ENCODE measurements around the gene CDK14. TPM values are rescaled to one million over a fixed set of nuclear protein-coding genes. Genes with fewer than 3 reads are reported as not detected.

Gene CDK14
- total RNA-seq, 1 experiment from 2014 or later: 7.5 TPM

DNA sequence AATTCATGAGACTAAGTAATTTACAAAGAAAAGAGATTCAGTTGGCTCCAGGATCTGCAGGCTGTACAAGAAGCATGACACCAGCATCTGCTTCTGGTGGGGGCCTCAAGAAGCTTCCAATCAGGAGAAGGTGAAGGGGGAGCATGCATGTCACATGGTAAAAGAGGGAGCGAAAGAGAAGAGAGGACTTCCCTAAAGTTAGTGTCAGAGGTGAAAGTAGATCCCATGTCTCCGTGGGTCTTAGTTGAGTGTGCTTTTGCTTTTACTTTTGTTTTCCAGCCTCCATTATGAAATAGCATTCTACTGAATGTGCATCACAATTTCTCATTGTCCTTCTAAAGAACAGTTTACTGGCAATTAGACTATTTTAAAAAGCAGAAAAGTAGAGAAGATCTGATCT, 454.6 kb downstream of the CDK14 start:
- no peak for DNase-seq
- Histone ChIP-seq H3K4me3 (no peak overlapping the region), H3K9me3 (no peaks in the 10 kb centered on the region), H3K27me3 (no peaks in the 10 kb centered on the region), H3K36me3 (no peaks in the 10 kb centered on the region)

DNA sequence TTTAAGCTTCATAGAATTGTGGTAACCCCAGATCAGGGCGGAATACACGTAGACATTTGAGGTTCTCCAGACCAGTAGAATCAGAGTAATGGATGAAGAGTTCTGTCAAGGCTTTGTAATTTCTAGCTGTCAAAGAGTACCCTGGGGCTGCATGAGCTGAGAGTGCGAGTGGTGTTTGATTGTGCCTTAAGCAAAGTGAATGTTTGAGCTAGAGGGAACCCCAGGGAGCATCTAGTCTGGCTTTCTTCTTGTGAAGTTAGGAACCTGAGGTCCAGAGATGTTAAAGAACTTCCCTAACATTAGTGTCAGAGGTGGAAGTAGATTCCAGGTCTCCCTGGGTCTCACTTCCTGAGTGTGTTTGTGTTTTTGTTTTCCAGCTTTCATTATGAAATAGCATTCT, 455.8 kb downstream of the CDK14 start:
- Histone ChIP-seq H3K36me3 (no peaks in the 10 kb centered on the region), H3K27me3 (no peaks in the 10 kb centered on the region), H3K4me3 (no peak overlapping the region), H3K9me3 (no peaks in the 10 kb centered on the region)
- DNase-seq: no peak

DNA sequence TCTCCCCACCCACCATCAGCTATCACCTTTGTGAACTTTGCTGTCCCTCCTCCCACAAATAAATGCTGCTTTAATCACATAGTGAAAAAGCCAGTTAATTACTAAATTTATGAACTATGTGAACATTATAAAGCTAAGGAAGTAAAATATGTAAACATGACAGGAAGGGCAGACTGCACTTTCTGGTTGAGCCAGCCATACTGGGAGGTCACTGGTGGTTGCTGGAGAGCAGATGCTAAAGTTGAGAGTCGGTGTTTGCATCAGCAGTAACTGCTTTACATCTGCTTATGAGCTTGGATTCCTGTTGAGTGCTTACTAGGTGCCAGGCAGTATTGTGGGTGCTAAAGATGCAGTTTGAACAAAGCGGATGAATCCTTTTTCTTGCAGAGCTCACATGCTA, 458.3 kb downstream of the CDK14 start:
- H3K9me3 ChIP-seq: no peaks in the 10 kb centered on the region
- no peak for DNase-seq
- no peaks in the 10 kb centered on the region for H3K36me3 ChIP-seq
- no peak overlapping the region for H3K4me3 ChIP-seq
- no peaks in the 10 kb centered on the region for H3K27me3 ChIP-seq

DNA sequence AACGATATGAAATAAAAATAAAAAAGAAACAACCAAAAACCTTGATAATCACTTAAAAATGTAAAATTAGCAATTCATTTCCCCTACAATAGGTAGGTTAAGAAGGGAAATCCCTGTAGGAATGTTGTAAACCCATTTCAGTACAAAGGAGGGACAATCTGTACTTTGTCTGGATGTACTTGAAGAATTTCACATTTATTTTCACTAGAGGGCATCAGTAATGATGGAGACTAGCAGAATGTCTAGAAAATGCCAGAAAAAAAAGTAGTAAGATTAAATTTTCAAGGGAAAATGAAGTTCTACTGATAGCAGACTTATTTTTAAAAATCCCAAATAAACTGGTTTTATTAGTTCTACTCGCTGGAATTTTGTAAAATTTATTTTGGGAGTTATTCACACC, 459.1 kb downstream of the CDK14 start:
- no peaks in the 10 kb centered on the region for H3K9me3 ChIP-seq
- H3K36me3 ChIP-seq: no peaks in the 10 kb centered on the region
- no peak for DNase-seq
- H3K27me3 ChIP-seq: no peaks in the 10 kb centered on the region
- no peak overlapping the region for H3K4me3 ChIP-seq

DNA sequence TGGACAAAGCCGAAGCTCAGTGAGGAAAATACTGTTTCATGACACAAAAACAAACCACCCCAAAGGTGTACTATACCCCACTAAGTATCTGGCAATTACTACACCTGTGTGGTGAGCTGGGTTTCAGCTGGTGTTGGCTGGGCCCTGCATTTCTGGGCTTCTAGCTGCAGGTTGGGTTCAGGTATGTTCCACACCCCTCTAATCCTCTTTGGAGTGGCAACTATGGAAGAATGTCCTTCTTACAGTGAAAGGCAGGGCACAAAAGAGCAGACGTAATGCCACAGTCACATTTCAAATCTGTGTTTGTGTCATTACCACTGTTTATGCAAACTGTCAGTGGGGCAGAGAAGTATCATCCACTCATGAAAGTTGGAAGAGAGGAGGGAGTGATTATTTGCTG, 466.6 kb downstream of the CDK14 start:
- Histone ChIP-seq H3K9me3 (no peaks in the 10 kb centered on the region), H3K27me3 (no peaks in the 10 kb centered on the region), H3K36me3 (no peaks in the 10 kb centered on the region), H3K4me3 (no peak overlapping the region)
- DNase-seq: no peak

DNA sequence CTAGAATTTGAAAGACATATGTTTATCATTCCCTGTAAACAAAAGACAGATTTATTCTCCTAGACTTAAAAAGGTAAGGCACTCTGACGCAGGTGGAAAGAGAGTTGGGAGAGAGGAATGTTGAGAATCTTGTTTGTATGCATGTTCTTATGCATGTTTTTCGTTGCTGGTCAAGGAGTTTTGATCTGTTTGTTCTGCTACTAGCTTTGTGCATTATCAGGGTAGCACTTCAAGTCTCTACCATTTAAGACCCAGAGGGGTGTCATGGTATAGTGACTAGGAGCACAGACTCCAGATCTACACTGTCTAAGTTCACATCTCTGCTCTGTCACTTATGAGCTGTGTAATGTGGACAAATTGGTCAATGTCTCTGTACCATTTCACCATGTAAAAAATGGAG, 467.9 kb downstream of the CDK14 start:
- Histone ChIP-seq H3K36me3 (no peaks in the 10 kb centered on the region), H3K4me3 (no peak overlapping the region), H3K9me3 (no peaks in the 10 kb centered on the region), H3K27me3 (no peaks in the 10 kb centered on the region)
- DNase-seq: no peak

DNA sequence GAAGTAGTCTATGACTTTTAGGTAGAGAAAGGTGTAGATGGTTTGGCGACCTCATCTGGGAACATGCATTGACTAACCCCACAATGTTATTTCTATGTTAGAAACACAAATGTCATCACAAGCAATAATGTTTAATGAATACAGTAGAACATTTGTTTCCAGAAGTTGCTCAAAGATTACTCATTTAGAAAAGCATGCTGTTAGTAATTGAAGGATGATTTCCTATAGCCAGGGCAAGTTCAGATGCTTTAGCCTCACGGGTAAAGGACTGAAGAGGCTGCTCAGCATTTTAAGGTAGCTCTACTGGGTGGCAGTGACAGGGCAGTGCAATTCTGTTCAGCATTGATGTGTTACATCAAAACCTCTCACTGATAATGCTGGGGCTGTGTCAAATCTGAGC, 468.8 kb downstream of the CDK14 start:
- no peaks in the 10 kb centered on the region for H3K36me3 ChIP-seq
- H3K9me3 ChIP-seq: no peaks in the 10 kb centered on the region
- no peaks in the 10 kb centered on the region for H3K27me3 ChIP-seq
- H3K4me3 ChIP-seq: no peak overlapping the region
- DNase-seq: no peak

DNA sequence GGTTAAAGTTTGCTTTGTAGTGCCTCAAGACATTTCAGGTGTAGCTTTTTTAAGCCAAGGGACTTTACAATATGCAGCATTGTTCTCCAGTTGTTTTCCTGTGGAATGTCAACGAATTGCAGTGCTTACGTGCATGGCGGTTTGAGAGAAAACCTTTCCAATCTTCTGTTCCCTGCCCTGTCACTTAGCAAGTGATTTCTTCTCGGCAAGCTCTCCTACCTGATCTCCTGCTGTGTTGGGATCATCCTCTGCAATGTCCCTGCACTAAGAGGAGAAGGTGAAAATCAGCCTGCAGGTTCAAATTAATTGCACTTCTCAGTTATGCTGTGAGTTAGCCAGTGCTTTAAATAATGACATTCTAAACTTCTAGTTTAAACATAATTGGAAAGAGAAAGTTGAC, 470.5 kb downstream of the CDK14 start:
- DNase-seq: no peak
- Histone ChIP-seq H3K4me3 (no peak overlapping the region), H3K27me3 (no peaks in the 10 kb centered on the region), H3K9me3 (no peaks in the 10 kb centered on the region), H3K36me3 (no peaks in the 10 kb centered on the region)

DNA sequence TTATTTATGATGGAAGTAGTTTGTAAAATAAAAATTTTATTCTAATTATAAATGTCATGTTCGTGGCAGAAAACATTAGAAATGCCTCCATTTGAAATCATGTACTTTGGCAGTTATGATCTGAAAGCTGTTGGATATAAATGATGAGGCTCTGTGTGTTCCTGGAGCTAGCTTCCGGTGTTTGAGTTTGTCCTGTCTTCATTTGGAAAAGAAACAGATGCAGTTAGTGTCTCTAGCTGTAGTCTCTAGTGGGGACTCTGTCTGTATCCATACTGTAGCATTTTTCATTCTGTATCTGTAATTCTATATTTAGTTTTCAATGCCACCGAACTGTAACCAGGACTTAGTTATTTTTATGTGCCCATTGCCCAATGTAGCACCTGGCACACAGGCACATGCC, 471.1 kb downstream of the CDK14 start:
- Histone ChIP-seq H3K4me3 (no peak overlapping the region), H3K27me3 (no peaks in the 10 kb centered on the region), H3K36me3 (no peaks in the 10 kb centered on the region), H3K9me3 (no peaks in the 10 kb centered on the region)
- DNase-seq: no peak

DNA sequence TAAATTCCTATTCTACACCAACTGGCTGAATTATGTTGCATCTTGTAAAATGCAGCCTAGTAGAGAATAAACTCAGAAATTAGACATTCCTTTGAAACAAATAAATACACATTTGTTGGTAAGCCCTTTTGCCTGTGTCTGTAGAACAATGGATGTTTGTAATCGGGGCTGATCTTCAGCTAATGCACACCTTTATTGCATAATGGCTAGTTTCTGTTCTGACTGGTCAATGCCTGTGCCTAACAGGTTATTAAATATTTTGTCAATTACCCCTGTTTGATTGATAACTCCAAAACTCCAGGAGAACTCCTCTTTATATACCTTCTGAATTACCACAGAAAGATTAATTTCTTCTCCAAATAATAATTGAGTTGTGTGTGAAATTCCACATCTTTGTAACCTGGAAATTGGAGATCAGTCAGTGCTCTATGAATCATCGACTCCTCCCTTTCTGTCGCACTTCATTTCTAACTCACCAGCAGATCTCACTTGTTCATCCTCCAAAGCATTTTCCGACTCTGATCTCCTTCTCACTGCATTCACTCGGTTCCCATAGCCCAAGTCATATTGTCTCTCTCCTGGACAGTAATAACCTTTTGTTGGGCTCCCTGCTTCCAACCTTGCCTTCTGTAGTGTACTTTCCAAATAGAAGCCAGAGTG, 472.1 kb downstream of the CDK14 start:
- Histone ChIP-seq H3K4me3 (no peak overlapping the region), H3K27me3 (no peaks in the 10 kb centered on the region)
- no peak for DNase-seq

DNA sequence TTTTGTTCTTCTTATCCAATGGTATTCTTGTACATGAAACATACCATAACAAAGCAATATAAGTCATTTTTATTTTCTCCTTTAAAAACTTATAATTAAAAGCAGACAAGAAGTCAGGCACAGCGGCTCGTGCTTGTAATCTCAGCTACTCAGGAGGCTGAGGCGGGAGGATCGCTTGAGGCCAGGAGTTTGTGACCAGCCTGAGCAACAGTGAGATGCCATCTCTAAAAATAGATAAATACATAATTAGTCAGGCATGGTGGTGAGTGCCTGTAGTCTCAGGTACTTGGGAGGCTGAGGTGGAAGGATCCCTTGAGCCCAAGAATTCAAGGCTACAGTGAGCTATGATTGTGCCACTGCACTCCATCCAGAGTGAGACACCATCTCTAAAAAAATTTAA, 473.0 kb downstream of the CDK14 start:
- Histone ChIP-seq H3K27me3 (no peaks in the 10 kb centered on the region), H3K9me3 (no peaks in the 10 kb centered on the region), H3K4me3 (no peak overlapping the region), H3K36me3 (no peaks in the 10 kb centered on the region)
- no peak for DNase-seq

More for the DNA sequence above, 472.1 kb downstream of the CDK14 start:
- no peaks in the 10 kb centered on the region for H3K9me3 ChIP-seq
- H3K36me3 ChIP-seq: no peaks in the 10 kb centered on the region

DNA sequence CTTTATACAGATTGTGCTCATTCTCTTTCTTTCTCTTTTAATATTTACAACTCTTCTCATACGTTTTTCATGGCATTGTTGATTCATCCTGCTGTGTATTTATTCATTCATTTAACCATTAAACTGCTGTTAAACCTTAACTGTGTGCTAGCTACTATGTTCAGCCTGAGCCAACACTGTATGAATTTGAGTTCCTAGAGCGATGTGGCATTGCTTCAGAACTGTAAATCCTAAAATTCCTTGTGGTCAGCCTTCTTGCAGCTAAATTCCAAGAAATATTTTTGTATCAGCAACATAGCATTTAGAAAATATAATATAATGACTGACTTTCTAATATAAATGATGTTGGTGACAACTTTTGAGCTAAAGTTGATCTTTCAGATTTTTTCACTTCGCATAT, 483.4 kb downstream of the CDK14 start:
- Histone ChIP-seq H3K36me3 (no peaks in the 10 kb centered on the region), H3K4me3 (no peak overlapping the region), H3K9me3 (no peaks in the 10 kb centered on the region), H3K27me3 (no peaks in the 10 kb centered on the region)
- DNase-seq: no peak

DNA sequence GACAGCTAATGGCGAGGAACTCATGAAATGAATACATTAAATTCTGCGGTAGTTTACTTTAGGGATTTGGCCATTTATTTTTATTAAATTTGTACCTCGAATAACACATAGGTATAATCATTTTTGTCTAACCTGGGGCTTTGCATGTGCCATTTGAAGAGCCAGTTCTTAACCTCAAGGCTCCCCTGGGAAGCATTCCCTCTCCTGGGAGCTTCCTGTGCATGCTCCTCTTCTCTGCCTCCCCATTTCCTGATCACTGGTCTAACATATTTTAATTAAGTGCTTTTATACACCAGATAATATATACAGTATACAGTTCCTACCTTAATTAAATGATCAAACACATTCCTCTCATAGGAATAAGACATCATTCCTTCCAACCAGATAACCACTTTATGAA, 484.2 kb downstream of the CDK14 start:
- Histone ChIP-seq H3K36me3 (no peaks in the 10 kb centered on the region), H3K27me3 (no peaks in the 10 kb centered on the region), H3K4me3 (no peak overlapping the region), H3K9me3 (no peaks in the 10 kb centered on the region)
- no peak for DNase-seq

DNA sequence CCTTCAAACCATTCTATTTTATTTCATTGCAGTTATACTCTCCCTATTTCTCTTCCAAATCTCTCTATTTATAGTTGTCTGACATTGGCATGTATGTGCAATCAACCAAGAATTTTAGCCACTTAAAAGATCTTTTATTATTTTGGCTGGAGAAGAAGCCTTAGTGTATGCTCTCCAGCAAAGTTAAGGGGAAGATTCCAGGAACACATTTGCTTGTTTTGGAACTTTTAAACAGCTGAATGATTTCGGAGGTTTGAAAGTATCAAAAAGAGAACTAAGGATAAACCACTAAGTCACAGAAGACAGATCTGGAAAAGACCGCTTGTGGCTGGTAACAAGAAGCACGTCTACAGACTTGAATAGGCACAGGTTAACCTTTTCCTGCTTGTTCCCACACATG, 485.9 kb downstream of the CDK14 start:
- DNase-seq: no peak
- H3K27me3 ChIP-seq: no peaks in the 10 kb centered on the region
- H3K36me3 ChIP-seq: no peaks in the 10 kb centered on the region
- H3K9me3 ChIP-seq: no peaks in the 10 kb centered on the region
- no peak overlapping the region for H3K4me3 ChIP-seq

DNA sequence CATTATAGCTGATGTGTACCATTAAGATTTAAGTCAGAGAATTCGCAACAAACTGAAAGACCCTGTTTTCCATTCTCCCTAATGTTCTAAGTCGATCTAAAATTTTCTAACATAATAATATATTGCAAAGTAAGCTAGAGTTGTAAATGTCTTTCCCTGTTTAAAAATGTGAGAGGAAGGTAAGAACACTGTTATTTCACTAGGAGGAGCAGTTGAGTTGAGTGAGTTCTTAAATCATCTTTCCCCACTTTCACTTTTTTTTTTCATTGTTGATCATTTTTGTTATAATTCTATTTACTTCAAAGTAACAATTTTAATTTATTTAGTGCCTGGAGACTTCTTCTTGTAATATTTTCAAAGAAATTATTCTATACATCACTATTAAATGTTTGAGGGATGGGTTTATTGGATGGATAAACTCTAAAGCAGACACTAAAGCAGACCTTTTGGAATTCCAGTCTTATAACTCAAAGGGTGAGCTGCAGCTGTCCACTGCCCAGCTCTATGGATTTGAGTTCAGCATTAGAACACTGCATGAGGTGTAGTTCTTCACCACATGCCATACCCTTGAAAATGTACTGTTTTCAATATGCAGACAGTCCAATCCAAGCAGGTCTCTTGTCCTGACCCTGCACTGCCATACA, 486.9 kb downstream of the CDK14 start:
- Histone ChIP-seq H3K36me3 (no peaks in the 10 kb centered on the region), H3K9me3 (no peaks in the 10 kb centered on the region), H3K4me3 (no peak overlapping the region), H3K27me3 (no peaks in the 10 kb centered on the region)
- DNase-seq: no peak

DNA sequence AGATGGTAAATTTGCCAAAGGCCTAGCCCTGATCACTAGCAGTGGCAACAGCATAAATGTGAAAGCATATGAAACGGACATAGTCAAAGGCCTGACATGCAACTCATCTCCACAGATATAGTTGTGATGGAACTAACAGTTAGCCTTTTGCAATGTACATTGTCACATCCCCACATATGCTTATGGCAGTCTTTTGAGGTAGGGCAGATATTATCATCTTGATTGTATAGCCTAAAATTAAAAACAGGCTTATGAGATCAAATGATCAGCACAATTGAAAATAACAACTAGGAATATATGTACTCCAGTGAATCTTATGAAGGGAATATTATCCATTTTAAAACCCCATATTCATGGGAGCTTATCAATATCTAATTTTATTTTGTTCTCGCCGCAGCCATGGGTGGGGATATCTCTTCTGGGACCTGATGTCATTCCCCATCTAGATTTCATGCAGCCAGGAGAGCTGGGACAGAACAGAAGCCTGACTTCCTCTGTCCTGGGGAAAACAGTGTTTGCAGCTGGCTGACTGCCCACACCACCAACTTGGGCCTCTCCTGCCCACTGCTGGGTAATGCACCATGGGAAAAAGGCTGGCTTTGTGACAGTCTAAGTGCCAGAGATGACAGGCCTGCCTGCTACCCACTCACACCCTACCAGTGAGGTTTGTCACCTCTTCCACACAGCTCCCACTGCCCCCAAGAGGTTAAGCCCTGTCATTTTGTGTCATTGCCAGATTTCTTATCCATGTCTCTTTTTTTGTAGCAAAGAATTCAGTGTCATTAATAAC, 487.9 kb downstream of the CDK14 start:
- no peaks in the 10 kb centered on the region for H3K9me3 ChIP-seq
- no peaks in the 10 kb centered on the region for H3K36me3 ChIP-seq
- no peak overlapping the region for H3K4me3 ChIP-seq
- no peak for DNase-seq
- H3K27me3 ChIP-seq: no peaks in the 10 kb centered on the region

DNA sequence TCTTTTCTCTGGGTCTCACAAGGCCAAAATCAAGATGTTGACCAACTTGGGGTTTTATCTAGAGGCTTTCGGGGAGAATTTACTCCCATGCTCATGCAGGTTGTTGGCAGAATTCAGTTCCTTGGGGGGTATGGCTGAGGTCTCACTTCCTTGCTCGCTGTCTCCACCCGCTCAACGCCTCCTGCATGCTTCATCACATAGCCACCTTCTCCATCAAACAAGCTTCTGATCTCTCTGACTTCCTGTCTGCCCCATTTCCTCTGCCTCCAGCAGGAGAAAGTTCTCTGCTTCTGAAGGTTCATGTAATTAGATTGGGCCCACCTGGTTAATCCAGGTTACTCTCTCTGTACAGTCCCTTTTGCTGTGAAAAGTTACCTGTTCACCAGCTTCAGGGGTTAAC, 489.1 kb downstream of the CDK14 start:
- no peak overlapping the region for H3K4me3 ChIP-seq
- no peak for DNase-seq
- H3K27me3 ChIP-seq: no peaks in the 10 kb centered on the region
- H3K36me3 ChIP-seq: no peaks in the 10 kb centered on the region
- H3K9me3 ChIP-seq: no peaks in the 10 kb centered on the region

DNA sequence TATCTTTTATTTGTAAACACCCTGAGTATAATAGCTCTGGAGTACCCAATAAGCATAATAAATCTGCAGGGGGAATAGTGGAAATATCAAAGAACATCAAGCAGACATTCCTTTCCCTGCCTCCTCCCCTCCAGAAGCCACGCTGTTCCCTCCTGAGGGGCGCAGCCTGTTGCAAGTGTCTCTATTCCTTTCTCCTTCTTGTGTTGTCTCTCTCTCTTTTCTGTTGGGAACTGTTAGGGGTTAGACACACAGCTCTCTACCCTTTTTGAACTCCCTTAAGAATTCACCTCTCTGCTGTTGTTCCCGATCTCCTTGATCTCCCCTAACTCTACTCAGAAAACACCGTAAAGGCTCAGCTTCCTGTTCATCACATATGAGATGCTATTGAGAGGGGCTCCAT, 490.1 kb downstream of the CDK14 start:
- Histone ChIP-seq H3K36me3 (no peaks in the 10 kb centered on the region), H3K4me3 (no peak overlapping the region)
- DNase-seq: no peak

More for the DNA sequence above, 490.1 kb downstream of the CDK14 start:
- no peaks in the 10 kb centered on the region for H3K27me3 ChIP-seq
- H3K9me3 ChIP-seq: no peaks in the 10 kb centered on the region
